ENCODE measurements around the gene DFFB. TPM values are rescaled to one million over a fixed set of nuclear protein-coding genes. Genes with fewer than 3 reads are reported as not detected.
A peak's percentile ranks its signal among the peaks of the same experiment; 100 is the strongest.

The DFFB gene
- total and polyA plus RNA-seq, 7 experiments from 2014 or later: 9.8 to 27.7 (median 14.9) TPM

DNA sequence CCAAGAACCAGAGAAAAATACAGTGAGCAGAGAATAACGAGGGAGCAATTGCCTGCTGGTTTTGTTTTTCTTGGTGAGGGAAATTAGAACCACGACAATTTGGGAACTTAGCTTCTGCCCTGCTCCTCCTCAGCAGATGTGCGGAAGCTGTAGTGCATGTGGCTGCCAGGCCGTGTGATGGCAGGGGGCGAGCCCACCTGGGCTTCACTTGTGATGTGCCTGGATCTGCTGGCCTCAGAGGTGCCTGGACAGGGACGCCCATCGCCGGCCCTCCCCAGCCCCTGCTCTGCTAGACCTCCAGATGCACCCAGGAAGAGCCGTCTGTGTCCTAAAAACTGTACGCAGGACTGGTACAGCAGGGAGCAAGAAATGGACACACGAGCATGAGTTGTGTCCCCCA is 71.3 kb downstream of the DFFB start:
- Histone ChIP-seq H3K36me3 (ENCODE audit: control insufficient read depth in 2 of 3, insufficient read depth in 3 of 3, low read length in 3 of 3) (no peaks in the 10 kb centered on the region), H3K27me3 (ENCODE audit: control insufficient read depth in 2 of 2, insufficient read depth in 2 of 2, low read length in 2 of 2) (no peaks in the 10 kb centered on the region), H3K4me1 (ENCODE audit: control insufficient read depth in 2 of 2, insufficient read depth in 2 of 2, low read length in 2 of 2) (no peaks in the 10 kb centered on the region), H3K4me3 (ENCODE audit: low read length) (no peak overlapping the region), H3K9me3 (ENCODE audit: control insufficient read depth in 2 of 3, low read length in 3 of 3) (no peaks in the 10 kb centered on the region), H3K27ac (ENCODE audit: low read depth, low read length) (no peak overlapping the region)
- Mint-ChIP-seq H3K9me3 (peaks cover 0 to 9% (median 0%) of the 10 kb centered on the region in 11 donors), H3K27ac (no peak overlapping the region), H3K36me3 (no peaks in the 10 kb centered on the region), H3K4me3 (no peak overlapping the region), H3K27me3 (peaks cover 0 to 15% (median 4%) of the 10 kb centered on the region in 5 donors), H3K4me1 (peaks cover 0 to 6% (median 4%) of the 10 kb centered on the region in 7 donors)
- POLR2A ChIA-PET: no interaction called here
- ATAC-seq (no peak), DNase-seq (no peak)
- CTCF ChIA-PET: no interaction called here
- intact Hi-C loops (cut with micrococcal nuclease): no loop called here

DNA sequence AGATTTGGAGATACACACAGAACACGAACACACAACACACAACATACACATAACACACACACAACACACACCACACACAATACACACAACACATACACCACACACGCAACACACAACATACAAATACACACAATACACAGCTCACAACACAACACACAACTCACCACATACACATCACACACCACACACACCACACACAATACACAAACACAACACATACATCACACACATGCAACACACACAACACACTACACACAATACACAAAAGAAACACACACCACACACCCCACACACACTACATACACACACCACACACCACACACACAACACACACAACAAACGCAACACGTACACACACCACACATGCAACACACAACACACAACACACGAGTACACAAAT is 71.8 kb downstream of the DFFB start:
- ChIA-PET CTCF (no interaction called here), POLR2A (no interaction called here)
- no peaks in the 10 kb centered on the region for H3K36me3 Mint-ChIP-seq
- peaks cover 0 to 5% (median 4%) of the 10 kb centered on the region in 7 donors for H3K4me1 Mint-ChIP-seq
- no peaks in the 10 kb centered on the region for H3K36me3 ChIP-seq (ENCODE audit: control insufficient read depth in 2 of 3, insufficient read depth in 3 of 3, low read length in 3 of 3)
- H3K4me1 ChIP-seq (ENCODE audit: control insufficient read depth in 2 of 2, insufficient read depth in 2 of 2, low read length in 2 of 2): no peaks in the 10 kb centered on the region
- H3K4me3 Mint-ChIP-seq: no peak overlapping the region
- intact Hi-C loops (cut with micrococcal nuclease): no loop called here
- peaks cover 0 to 9% (median 0%) of the 10 kb centered on the region in 11 donors for H3K9me3 Mint-ChIP-seq
- no peak overlapping the region for H3K4me3 ChIP-seq (ENCODE audit: low read length)
- peak overlapping the region in 2 of 9 donors; percentile 9 to 32 for H3K27ac Mint-ChIP-seq
- peaks cover 0 to 16% (median 5%) of the 10 kb centered on the region in 5 donors for H3K27me3 Mint-ChIP-seq
- H3K27me3 ChIP-seq (ENCODE audit: control insufficient read depth in 2 of 2, insufficient read depth in 2 of 2, low read length in 2 of 2): no peaks in the 10 kb centered on the region
- ATAC-seq (no peak), DNase-seq (no peak)
- no peaks in the 10 kb centered on the region for H3K9me3 ChIP-seq (ENCODE audit: control insufficient read depth in 2 of 3, low read length in 3 of 3)
- H3K27ac ChIP-seq (ENCODE audit: low read depth, low read length): no peak overlapping the region

DNA sequence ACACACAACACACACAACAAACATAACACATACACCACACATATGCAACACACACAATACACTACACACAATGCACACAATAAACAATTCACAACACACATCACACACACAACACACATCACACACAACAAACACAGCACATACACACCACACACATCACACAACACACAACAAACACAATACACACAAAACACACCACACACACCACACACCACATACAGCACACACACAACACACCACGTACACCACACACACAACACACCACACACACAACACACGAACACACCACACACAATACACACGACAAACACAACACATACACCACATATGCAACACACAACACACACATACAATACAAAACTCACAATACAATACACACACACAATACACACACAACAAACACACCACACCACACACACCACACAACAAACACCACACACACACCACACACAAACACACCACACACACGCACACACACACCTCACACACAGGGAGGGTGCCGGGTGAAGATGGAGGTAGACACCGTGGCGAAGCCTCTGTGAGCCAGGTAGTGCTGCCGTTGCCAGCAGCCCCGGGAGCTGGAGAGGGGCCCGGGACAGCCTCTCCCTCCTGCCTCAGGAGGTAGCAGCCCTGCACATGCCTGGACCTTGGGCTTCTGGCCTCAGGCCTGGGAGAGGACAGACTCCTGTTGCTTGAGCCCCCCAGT is 73.2 kb downstream of the DFFB start:
- ATAC-seq: no peak
- no peaks in the 10 kb centered on the region for H3K9me3 ChIP-seq (ENCODE audit: control insufficient read depth in 2 of 3, low read length in 3 of 3)
- H3K4me1 ChIP-seq (ENCODE audit: control insufficient read depth in 2 of 2, insufficient read depth in 2 of 2, low read length in 2 of 2): no peaks in the 10 kb centered on the region
- ChIA-PET POLR2A (no interaction called here), CTCF (no interaction called here)
- peaks cover 0 to 25% (median 14%) of the 10 kb centered on the region in 5 donors for H3K27me3 Mint-ChIP-seq
- no peak overlapping the region for H3K4me3 Mint-ChIP-seq
- H3K27me3 ChIP-seq (ENCODE audit: control insufficient read depth in 2 of 2, insufficient read depth in 2 of 2, low read length in 2 of 2): no peaks in the 10 kb centered on the region
- peak overlapping the region in 2 of 9 donors; percentile 19 for H3K27ac Mint-ChIP-seq
- intact Hi-C loops (cut with micrococcal nuclease): no loop called here
- H3K4me3 ChIP-seq (ENCODE audit: low read length): no peak overlapping the region
- no peak overlapping the region for H3K27ac ChIP-seq (ENCODE audit: low read depth, low read length)
- no peak for DNase-seq
- no peaks in the 10 kb centered on the region for H3K36me3 ChIP-seq (ENCODE audit: control insufficient read depth in 2 of 3, insufficient read depth in 3 of 3, low read length in 3 of 3)
- peaks cover 0 to 5% (median 3%) of the 10 kb centered on the region in 7 donors for H3K4me1 Mint-ChIP-seq
- peaks cover 0 to 9% (median 0%) of the 10 kb centered on the region in 11 donors for H3K9me3 Mint-ChIP-seq
- peaks cover 0 to 2% (median 0%) of the 10 kb centered on the region in 5 donors for H3K36me3 Mint-ChIP-seq

DNA sequence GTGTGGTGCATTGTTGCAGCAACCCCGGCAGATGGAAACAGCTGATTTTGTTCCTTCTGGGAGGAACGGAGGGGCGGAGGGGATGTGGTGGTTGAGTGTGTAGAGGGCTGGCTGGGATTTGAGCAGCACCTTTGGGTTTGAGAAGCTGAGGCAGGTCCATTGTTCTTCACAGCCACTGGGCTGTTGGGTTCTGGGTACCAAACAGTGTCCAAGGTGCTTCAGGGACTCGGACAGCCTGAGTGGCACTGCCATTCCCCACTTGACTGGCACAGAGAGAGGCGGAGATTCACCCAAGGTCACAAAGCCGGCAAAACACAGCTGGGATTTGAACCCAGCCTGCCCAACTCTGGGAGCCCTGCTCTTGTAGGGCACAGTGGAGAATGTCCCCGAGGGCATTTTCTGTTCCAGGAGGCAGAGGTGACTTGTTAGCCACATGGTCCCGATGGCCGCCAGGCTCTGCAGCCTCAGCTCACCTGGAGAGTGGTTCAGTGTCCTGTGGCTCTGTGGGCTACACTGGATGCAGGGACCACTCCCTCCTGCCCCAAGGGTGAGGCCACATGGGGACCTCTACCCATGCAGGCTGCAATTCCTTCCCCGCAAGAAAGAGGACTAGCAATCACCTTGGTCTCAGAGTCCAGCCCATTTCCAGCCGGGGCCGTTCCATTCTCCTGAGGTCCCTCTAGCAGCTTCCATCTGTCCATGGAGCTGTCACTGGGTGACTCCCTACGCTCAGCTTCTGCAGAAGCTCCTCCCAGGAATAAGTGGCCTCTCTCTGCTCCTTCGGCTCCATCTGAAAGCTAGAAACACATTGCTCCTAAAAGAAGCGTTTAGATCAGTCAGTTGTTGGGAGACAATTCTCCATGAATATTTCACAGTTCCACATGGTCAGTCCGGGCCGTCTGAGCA is 74.0 kb downstream of the DFFB start:
- no peak overlapping the region for H3K4me3 ChIP-seq (ENCODE audit: low read length)
- intact Hi-C loops (cut with micrococcal nuclease): no loop called here
- H3K4me1 ChIP-seq (ENCODE audit: control insufficient read depth in 2 of 2, insufficient read depth in 2 of 2, low read length in 2 of 2): no peaks in the 10 kb centered on the region
- H3K4me3 Mint-ChIP-seq: no peak overlapping the region
- no peaks in the 10 kb centered on the region for H3K27me3 ChIP-seq (ENCODE audit: control insufficient read depth in 2 of 2, insufficient read depth in 2 of 2, low read length in 2 of 2)
- peaks cover 0 to 27% (median 16%) of the 10 kb centered on the region in 5 donors for H3K27me3 Mint-ChIP-seq
- no peaks in the 10 kb centered on the region for H3K9me3 ChIP-seq (ENCODE audit: control insufficient read depth in 2 of 3, low read length in 3 of 3)
- peaks cover 0 to 9% (median 0%) of the 10 kb centered on the region in 11 donors for H3K9me3 Mint-ChIP-seq
- H3K27ac ChIP-seq (ENCODE audit: low read depth, low read length): no peak overlapping the region
- peaks cover 0 to 5% (median 3%) of the 10 kb centered on the region in 7 donors for H3K4me1 Mint-ChIP-seq
- CTCF ChIA-PET: interaction anchor here (0.6 kb wide), 1 partner anchor 137 kb away, joined by 3 read pairs; no protein-coding TSS in a partner anchor
- ATAC-seq: no peak
- H3K27ac Mint-ChIP-seq: no peak overlapping the region
- POLR2A ChIA-PET: no interaction called here
- no peaks in the 10 kb centered on the region for H3K36me3 ChIP-seq (ENCODE audit: control insufficient read depth in 2 of 3, insufficient read depth in 3 of 3, low read length in 3 of 3)
- H3K36me3 Mint-ChIP-seq: peaks cover 0 to 4% (median 0%) of the 10 kb centered on the region in 5 donors
- DNase-seq: no peak

DNA sequence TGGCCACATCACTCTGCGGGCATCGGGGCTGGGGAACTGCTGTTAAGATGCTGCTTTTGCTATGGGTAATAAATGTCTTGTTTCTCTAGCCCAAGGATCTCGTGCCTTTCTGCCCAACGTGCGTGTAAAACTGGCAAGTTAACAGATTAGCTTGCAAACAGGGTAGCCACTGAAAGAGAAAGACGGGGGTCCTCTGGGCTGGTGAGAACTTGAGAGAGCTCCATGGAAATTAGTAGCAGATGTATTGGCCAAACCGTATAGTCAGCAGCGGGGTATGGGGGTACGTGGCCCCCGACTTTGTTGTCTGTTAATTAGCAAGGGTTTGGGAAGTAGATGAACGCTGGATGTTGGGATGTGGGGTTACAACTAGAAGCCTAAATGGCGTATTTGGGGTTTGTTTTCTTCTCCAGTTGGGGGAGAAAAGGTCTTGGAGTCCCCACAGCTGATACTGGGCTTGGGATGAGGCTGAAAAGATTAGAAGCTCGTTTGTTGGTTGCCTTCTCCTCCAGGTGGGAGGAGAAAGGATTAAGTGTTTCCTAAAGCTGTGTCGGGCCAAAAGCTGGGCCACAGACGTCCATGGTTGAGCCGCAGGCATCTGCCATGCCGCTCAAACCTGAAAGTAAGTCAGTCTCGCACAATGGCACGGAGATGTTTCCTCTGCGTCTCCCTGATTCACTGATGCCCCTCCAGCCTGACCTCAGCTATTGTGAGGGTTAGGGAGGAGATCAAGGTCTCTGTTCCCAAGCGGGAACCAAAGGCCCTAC is 75.1 kb downstream of the DFFB start:
- DNase-seq: no peak

More for the DNA sequence above, 75.1 kb downstream of the DFFB start:
- no peak for ATAC-seq
- Histone ChIP-seq H3K9me3 (ENCODE audit: control insufficient read depth in 2 of 3, low read length in 3 of 3) (peaks cover 0 to 4% (median 0%) of the 10 kb centered on the region in 3 experiments), H3K36me3 (ENCODE audit: control insufficient read depth in 2 of 3, insufficient read depth in 3 of 3, low read length in 3 of 3) (no peaks in the 10 kb centered on the region), H3K4me3 (ENCODE audit: low read length) (no peak overlapping the region), H3K4me1 (ENCODE audit: control insufficient read depth in 2 of 2, insufficient read depth in 2 of 2, low read length in 2 of 2) (no peaks in the 10 kb centered on the region), H3K27me3 (ENCODE audit: control insufficient read depth in 2 of 2, insufficient read depth in 2 of 2, low read length in 2 of 2) (no peaks in the 10 kb centered on the region), H3K27ac (ENCODE audit: low read depth, low read length) (no peak overlapping the region)
- POLR2A ChIA-PET: no interaction called here
- peaks cover 0 to 5% (median 3%) of the 10 kb centered on the region in 7 donors for H3K4me1 Mint-ChIP-seq
- H3K27ac Mint-ChIP-seq: no peak overlapping the region
- CTCF ChIA-PET: no interaction called here
- H3K27me3 Mint-ChIP-seq: peaks cover 0 to 18% (median 13%) of the 10 kb centered on the region in 5 donors
- no peak overlapping the region for H3K4me3 Mint-ChIP-seq
- H3K9me3 Mint-ChIP-seq: peaks cover 0 to 12% (median 5%) of the 10 kb centered on the region in 11 donors
- H3K36me3 Mint-ChIP-seq: peaks cover 0 to 8% (median 0%) of the 10 kb centered on the region in 5 donors
- intact Hi-C loops (cut with micrococcal nuclease): no loop called here

Measured in naive thymus-derived CD4-positive, alpha-beta T cell (primary cell).